Measurements from ENCODE around the gene CLOCK. TPM values are rescaled to one million over a fixed set of nuclear protein-coding genes. Genes with fewer than 3 reads are reported as not detected.

The CLOCK gene
- total and polyA plus RNA-seq, 10 of the 15 experiments (the other 5 are each of a cell fraction or from before 2014, with no cell fraction given): 2.8 to 11.7 (median 10.4) TPM

DNA sequence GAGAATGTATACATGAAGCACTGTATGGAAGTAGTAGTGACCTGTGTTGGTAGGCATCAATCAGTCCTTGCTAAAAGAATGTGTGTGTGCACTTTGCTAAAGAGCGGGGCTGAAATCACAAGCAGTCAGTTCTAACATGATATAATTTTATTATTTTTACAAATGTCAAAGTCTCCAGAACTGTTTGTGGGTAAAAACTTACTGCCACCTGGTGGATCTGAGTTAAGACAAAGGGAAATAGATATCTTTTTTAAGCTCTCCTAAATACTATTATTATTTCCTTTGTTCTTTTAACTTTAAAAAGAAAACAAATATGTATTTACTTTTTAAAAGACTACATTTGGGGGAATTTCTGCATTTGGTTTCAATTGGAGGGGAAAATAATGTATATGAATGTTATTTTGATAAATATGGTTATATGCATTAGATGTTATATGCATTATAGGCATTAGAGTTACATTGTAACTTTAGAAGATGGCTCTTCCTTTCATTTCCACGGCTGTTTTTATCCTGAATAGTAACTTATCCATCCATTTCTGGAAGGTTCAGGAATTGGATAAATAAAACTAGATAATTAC lies 7.8 kb upstream of the CLOCK start (continued):
- TF ChIP-seq GATAD2B (conservative IDR thresholded peaks at IDR 0.05; ENCODE audit: low read depth) (no peak), BRCA1 (IDR thresholded peaks at IDR 0.05; ENCODE audit: low read depth, low read length) (no peak)

- ChIA-PET RAD21 (ENCODE audit: unreplicated experiment) (interaction anchor here (1.5 kb wide), 2 partner anchors 144 to 145 kb away, joined by 8 to 11 read pairs; no protein-coding TSS in a partner anchor), POLR2A (no interaction called here), CTCF (interaction anchor here (1.3 to 2.7 kb wide), 4 partner anchors 109 to 208 kb away, joined by 6 to 12 read pairs (median 7); no protein-coding TSS in a partner anchor), SMC1A (ENCODE audit: uncharacterized antibody, unreplicated experiment) (interaction anchor here (1.3 to 3.2 kb wide), 3 partner anchors 13 to 144 kb away, joined by 3 to 17 read pairs (median 13); no protein-coding TSS in a partner anchor)
- H4K20me1 ChIP-seq (ENCODE audit: control insufficient read depth, insufficient read depth): no peaks in the 10 kb centered on the region
- peak overlapping the region; percentile 49 for H2AFZ ChIP-seq (ENCODE audit: control insufficient read depth, low read depth, low read length)
- no peak overlapping the region for H3K27ac ChIP-seq (ENCODE audit: control insufficient read depth, insufficient read depth)
- peak overlapping the region; percentile 18; the same call in 1 of the 2 replicates for H3K4me3 ChIP-seq
- H3K9ac ChIP-seq (ENCODE audit: control insufficient read depth, insufficient read depth, low read length): no peak overlapping the region
- H3K79me2 ChIP-seq (ENCODE audit: control insufficient read depth, insufficient read depth, low read length): no peaks in the 10 kb centered on the region
- no TSS peak for BruUV-seq (replicated peaks)
- in situ Hi-C loops (cut with MboI): loop anchor here (10.0 to 25.0 kb wide), 2 partner anchors 209 to 1241 kb away; partner anchors contain the start of gene SRD5A3
- DNase-seq (ENCODE audit: low read depth, low spot score) (no peak), ATAC-seq (peak; percentile 58), FAIRE-seq (no peak)
- no peaks in the 10 kb centered on the region for H3K36me3 ChIP-seq (ENCODE audit: control insufficient read depth in 2 of 2, insufficient read depth in 2 of 2, low read length in 1 of 2)
- intact Hi-C loops (cut with micrococcal nuclease; ENCODE audit: unreplicated experiment): loop anchor here (1.0 kb wide), 2 partner anchors 144 to 207 kb away; partner anchors contain the start of gene SRD5A3
- no peaks in the 10 kb centered on the region for H3K9me3 ChIP-seq (replicated peaks; ENCODE audit: control insufficient read depth, insufficient read depth, low read length)
- peak overlapping the region; percentile 43; the same call in 1 of the 2 replicates for H3K4me2 ChIP-seq (ENCODE audit: control insufficient read depth, insufficient read depth)
- TF ChIP-seq FOS (IDR thresholded peaks at IDR 0.05; ENCODE audit: borderline replicate concordance, extremely low read depth, insufficient read length): no peak
- no peak for TF ChIP-seq SP1 (IDR thresholded peaks at IDR 0.05; ENCODE audit: low read depth, low read length)
- no peak for TF ChIP-seq RFX5 (IDR thresholded peaks at IDR 0.05; ENCODE audit: low read depth, low read length)
- 0 out of 2 replicates have a peak, but pooled peaks have one; percentile 39 for TF ChIP-seq NFYB (IDR thresholded peaks at IDR 0.05; ENCODE audit: insufficient read depth, low read depth, low read length)
- TF ChIP-seq NRF1 (conservative IDR thresholded peaks at IDR 0.05; ENCODE audit: low read depth, low read length): no peak
- TF ChIP-seq ZNF274 (IDR thresholded peaks at IDR 0.05; ENCODE audit: insufficient read depth, insufficient read length): no peak
- TF ChIP-seq BCL3 (IDR thresholded peaks at IDR 0.05; ENCODE audit: borderline replicate concordance, insufficient read depth, low read depth, low read length, poor library complexity, severe bottlenecking): no peak
- no peak for TF ChIP-seq CHD2 (IDR thresholded peaks at IDR 0.05; ENCODE audit: borderline replicate concordance, low read depth, low read length)
- H3K27me3 ChIP-seq (replicated peaks in 1 of 2; ENCODE audit: control insufficient read depth in 2 of 2, insufficient read depth in 2 of 2, low read length in 1 of 2): no peaks in the 10 kb centered on the region
- no peaks in the 10 kb centered on the region for H3K4me1 ChIP-seq (ENCODE audit: control insufficient read depth, insufficient read depth, low read length)
- 21% methylated on average over 10 of the region's 10 CpGs for WGBS (ENCODE audit: insufficient coverage, insufficient replicate concordance, low lambda C conversion rate, missing lambda C conversion rate)
Observed at GRCh38 chr4:55553441-55554201, 6.9 kb upstream of the CLOCK start.
